Measurements from ENCODE around the gene PSRC1. TPM values are rescaled to one million over a fixed set of nuclear protein-coding genes. Genes with fewer than 3 reads are reported as not detected.

The PSRC1 gene
- total RNA-seq, 2 experiments from 2014 or later = 40.7 to 42.7 TPM

DNA sequence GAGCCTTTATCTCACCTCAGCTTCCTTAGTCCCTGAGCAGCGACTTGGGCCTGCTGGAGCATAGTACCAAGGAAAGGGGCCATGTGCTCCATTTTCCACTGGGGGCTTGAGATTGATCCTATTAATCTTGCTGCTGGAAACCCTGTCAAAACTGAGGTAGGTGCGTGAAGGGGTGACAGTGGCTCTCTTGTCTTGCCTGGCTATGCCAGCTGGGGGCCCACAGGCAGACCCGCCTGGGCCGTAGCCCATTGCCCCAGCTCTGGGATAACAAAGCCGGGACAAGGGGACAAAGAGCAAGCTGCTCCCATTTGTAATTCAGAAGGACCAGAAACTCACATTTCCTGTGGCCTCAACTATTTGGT lies 43.9 kb downstream of the PSRC1 start:
- no peak overlapping the region for H3K27ac ChIP-seq (ENCODE audit: low read depth, low read length, poor library complexity, severe bottlenecking)
- no peaks in the 10 kb centered on the region for H3K9me2 ChIP-seq (ENCODE audit: insufficient read depth, low read length)
- no peak overlapping the region for H2AFZ ChIP-seq (ENCODE audit: low read length)
- CTCF ChIA-PET (ENCODE audit: unreplicated experiment) = interaction anchor here (0.6 to 1.4 kb wide), 3 partner anchors 8 to 15 kb away, joined by 3 read pairs; no protein-coding TSS in a partner anchor
- intact Hi-C loops (cut with micrococcal nuclease; ENCODE audit: unreplicated experiment) = no loop called here
- no peaks in the 10 kb centered on the region for H4K20me1 ChIP-seq (ENCODE audit: insufficient read depth, low read length)
- POLR2A ChIA-PET = interaction anchor here (1.1 to 1.8 kb wide), 4 partner anchors 14 to 26 kb away, joined by 3 to 5 read pairs (median 4); partner anchors contain the start of gene SARS1
- no peak overlapping the region for H3K4me3 ChIP-seq (ENCODE audit: low read depth, low read length, poor library complexity, severe bottlenecking)
- no peaks in the 10 kb centered on the region for H3K79me2 ChIP-seq (ENCODE audit: insufficient read depth, low read depth, low read length)
- H3K9me3 ChIP-seq (ENCODE audit: low read length) = no peaks in the 10 kb centered on the region
- BruUV-seq (replicated peaks) = no TSS peak
- TF ChIP-seq CTCF (conservative IDR thresholded peaks at IDR 0.05; ENCODE audit: low read length) = no peak
- TF ChIP-seq EZH2phosphoT487 (IDR thresholded peaks at IDR 0.05; ENCODE audit: borderline replicate concordance, low read depth, low read length) = no peak
- no peak for DNase-seq (ENCODE audit: low spot score)
- no peaks in the 10 kb centered on the region for H3K4me1 ChIP-seq (ENCODE audit: insufficient read depth, low read length, poor library complexity, severe bottlenecking)
- no peak overlapping the region for H3K4me2 ChIP-seq (ENCODE audit: low read length)
- H3K36me3 ChIP-seq (ENCODE audit: insufficient read depth, low read length) = peaks cover 53% of the 10 kb centered on the region

GRCh38 chr1:109238382-109238781 lies 44.6 kb downstream of the PSRC1 start:
- Histone ChIP-seq H4K20me1 (ENCODE audit: insufficient read depth, low read length) (no peaks in the 10 kb centered on the region), H3K4me2 (ENCODE audit: low read length) (no peak overlapping the region), H3K4me1 (ENCODE audit: insufficient read depth, low read length, poor library complexity, severe bottlenecking) (no peaks in the 10 kb centered on the region), H3K27ac (ENCODE audit: low read depth, low read length, poor library complexity, severe bottlenecking) (no peak overlapping the region), H3K9me2 (ENCODE audit: insufficient read depth, low read length) (no peaks in the 10 kb centered on the region), H2AFZ (ENCODE audit: low read length) (no peak overlapping the region), H3K4me3 (ENCODE audit: low read depth, low read length, poor library complexity, severe bottlenecking) (no peak overlapping the region), H3K79me2 (ENCODE audit: insufficient read depth, low read depth, low read length) (no peaks in the 10 kb centered on the region), H3K36me3 (ENCODE audit: insufficient read depth, low read length) (peaks cover 55% of the 10 kb centered on the region), H3K9me3 (ENCODE audit: low read length) (no peaks in the 10 kb centered on the region)
- no peak for DNase-seq (ENCODE audit: low spot score)
- intact Hi-C loops (cut with micrococcal nuclease; ENCODE audit: unreplicated experiment) = no loop called here
- TF ChIP-seq CTCF (conservative IDR thresholded peaks at IDR 0.05; ENCODE audit: low read length) = no peak
- TF ChIP-seq EZH2phosphoT487 (IDR thresholded peaks at IDR 0.05; ENCODE audit: borderline replicate concordance, low read depth, low read length) = no peak
- ChIA-PET CTCF (ENCODE audit: unreplicated experiment) (interaction anchor here (0.8 kb wide), 1 partner anchor 9 kb away, joined by 3 read pairs; no protein-coding TSS in a partner anchor), POLR2A (interaction anchor here (1.3 to 1.8 kb wide), 2 partner anchors 15 to 25 kb away, joined by 5 read pairs; partner anchors contain the start of gene SARS1)
- no TSS peak for BruUV-seq (replicated peaks)

DNA sequence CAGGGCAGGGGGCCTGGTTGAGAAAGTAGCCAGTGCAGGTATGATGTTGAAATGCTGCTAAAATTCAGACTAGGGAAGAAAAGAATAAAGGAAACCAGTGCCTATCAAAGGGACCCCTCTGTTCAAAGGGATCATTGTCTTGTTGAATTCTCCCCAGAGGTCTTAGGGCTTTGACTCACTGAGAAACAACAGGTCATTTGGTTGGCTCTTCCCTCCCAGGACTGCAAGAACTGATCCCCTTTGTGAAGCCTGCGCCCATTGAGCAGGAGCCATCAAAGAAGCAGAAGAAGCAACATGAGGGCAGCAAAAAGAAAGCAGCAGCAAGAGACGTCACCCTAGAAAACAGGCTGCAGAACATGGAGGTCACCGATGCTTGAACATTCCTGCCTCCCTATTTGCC lies 45.4 kb downstream of the PSRC1 start:
- Histone ChIP-seq H3K9me2 (ENCODE audit: insufficient read depth, low read length) (no peaks in the 10 kb centered on the region), H3K4me1 (ENCODE audit: insufficient read depth, low read length, poor library complexity, severe bottlenecking) (no peaks in the 10 kb centered on the region), H3K36me3 (ENCODE audit: insufficient read depth, low read length) (peaks cover 64% of the 10 kb centered on the region), H2AFZ (ENCODE audit: low read length) (no peak overlapping the region), H3K4me2 (ENCODE audit: low read length) (no peak overlapping the region), H3K4me3 (ENCODE audit: low read depth, low read length, poor library complexity, severe bottlenecking) (no peak overlapping the region), H3K79me2 (ENCODE audit: insufficient read depth, low read depth, low read length) (no peaks in the 10 kb centered on the region), H3K27ac (ENCODE audit: low read depth, low read length, poor library complexity, severe bottlenecking) (no peak overlapping the region), H3K9me3 (ENCODE audit: low read length) (no peaks in the 10 kb centered on the region), H4K20me1 (ENCODE audit: insufficient read depth, low read length) (no peaks in the 10 kb centered on the region)
- TSS peak; percentile 77 for BruUV-seq (replicated peaks)
- DNase-seq (ENCODE audit: low spot score) = no peak
- CTCF ChIA-PET (ENCODE audit: unreplicated experiment) = no interaction called here
- POLR2A ChIA-PET = interaction anchor here (1.1 kb wide), 1 partner anchor 14 kb away, joined by 6 read pairs; no protein-coding TSS in a partner anchor
- intact Hi-C loops (cut with micrococcal nuclease; ENCODE audit: unreplicated experiment) = no loop called here
- TF ChIP-seq EZH2phosphoT487 (IDR thresholded peaks at IDR 0.05; ENCODE audit: borderline replicate concordance, low read depth, low read length) (no peak), CTCF (conservative IDR thresholded peaks at IDR 0.05; ENCODE audit: low read length) (no peak)

Measured in OCI-LY7 (cell line).